Subcutaneous adipose tissue (tissue), 4 donors: Measurements from ENCODE around the gene KRTAP9-4. TPM values are rescaled to one million over a fixed set of nuclear protein-coding genes. Genes with fewer than 3 reads are reported as not detected.

Source experiments
- CTCF ChIP-seq: fragments of 450-650 bp; IDR thresholded peaks from one replicate; pipeline ENCODE4 v1.5.1; 2016; ENCODE audit warnings: low read depth, mild to moderate bottlenecking, control low read depth, antibody characterized with exemption, moderate library complexity
- total RNA-seq, 4 donors: library from RNA; depleted of rRNA; stranded (reverse); fragments of >200 nt; gene quantifications; one replicate each; pipeline ENCODE4 v1.1.0, GENCODE V29; 2016

The KRTAP9-4 gene
- total RNA-seq, 4 donors from 2014 or later: not detected

GRCh38 chr17:41256291-41256685 lies 6.8 kb downstream of the KRTAP9-4 start:
- TF ChIP-seq CTCF: no peak

- TF ChIP-seq CTCF: no peak
Measured at GRCh38 chr17:41258406-41258805, 8.9 kb downstream of the KRTAP9-4 start.

GRCh38 chr17:41263212-41263611 lies 13.7 kb downstream of the KRTAP9-4 start:
- no peak for TF ChIP-seq CTCF

- TF ChIP-seq CTCF: no peak
Measured at GRCh38 chr17:41264599-41264998, 15.1 kb downstream of the KRTAP9-4 start.

- no peak for TF ChIP-seq CTCF
Measured at GRCh38 chr17:41265078-41265477, 15.6 kb downstream of the KRTAP9-4 start, which contains the start of gene KRTAP9-6. TSS of gene KRTAP9-6 (plus strand) at chr17:41265378. CDS start at chr17:41265378, 0 bp downstream.

- no peak for TF ChIP-seq CTCF
Measured at GRCh38 chr17:41267711-41268110, 18.2 kb downstream of the KRTAP9-4 start.

- TF ChIP-seq CTCF: no peak
Measured at GRCh38 chr17:41271858-41272257, 22.4 kb downstream of the KRTAP9-4 start.
